IPS-NIHi7 (cell line): ENCODE measurements around the gene PDLIM5.
"Not testable (repeated sequence)": the region's sequence is repeated elsewhere in the genome, so short reads cannot be mapped to it uniquely, and the experiment has no call there.

Experiments used
- DNase-seq: peaks from one replicate; pipeline ENCODE4 v3.0.0; 2012; ENCODE audit warnings: mixed read lengths; ENCODE audit errors: extremely low spot score

The PDLIM5 gene

GRCh38 chr4:94462572-94462971, 10.8 kb downstream of the PDLIM5 start:
- DNase-seq, result no peak

GRCh38 chr4:94463771-94464170, 12.0 kb downstream of the PDLIM5 start:
- DNase-seq, result no peak

- DNase-seq, result no peak
These were observed 14.6 kb downstream of the PDLIM5 start for GRCh38 chr4:94466371-94466770.

- DNase-seq, result no peak
These were observed 15.2 kb downstream of the PDLIM5 start for GRCh38 chr4:94466923-94467322.

GRCh38 chr4:94468093-94468769, 16.5 kb downstream of the PDLIM5 start:
- no peak for DNase-seq

- DNase-seq, result no peak
These were observed 17.6 kb downstream of the PDLIM5 start for GRCh38 chr4:94469221-94469784.

- no peak for DNase-seq
These were observed 18.4 kb downstream of the PDLIM5 start for GRCh38 chr4:94470132-94470531.

GRCh38 chr4:94470782-94471181, 19.0 kb downstream of the PDLIM5 start:
- not testable (repeated sequence) for DNase-seq

GRCh38 chr4:94472056-94472826, 20.5 kb downstream of the PDLIM5 start:
- no peak for DNase-seq

GRCh38 chr4:94475050-94475449, 23.3 kb downstream of the PDLIM5 start:
- no peak for DNase-seq

- no peak for DNase-seq
These were observed 24.1 kb downstream of the PDLIM5 start for GRCh38 chr4:94475794-94476193.

GRCh38 chr4:94477227-94477626, 25.5 kb downstream of the PDLIM5 start:
- DNase-seq, result no peak

GRCh38 chr4:94478805-94479204, 27.1 kb downstream of the PDLIM5 start:
- DNase-seq, result not testable (repeated sequence)

GRCh38 chr4:94479358-94480141, 27.8 kb downstream of the PDLIM5 start:
- no peak for DNase-seq

GRCh38 chr4:94480362-94480951, 28.7 kb downstream of the PDLIM5 start:
- DNase-seq, result peak; percentile 16

- DNase-seq, result no peak
These were observed 32.2 kb downstream of the PDLIM5 start for GRCh38 chr4:94483895-94484294.

- DNase-seq, result no peak
These were observed 33.1 kb downstream of the PDLIM5 start for GRCh38 chr4:94484818-94485217.

GRCh38 chr4:94486372-94486801, 34.6 kb downstream of the PDLIM5 start:
- no peak for DNase-seq

- no peak for DNase-seq
These were observed 36.9 kb downstream of the PDLIM5 start for GRCh38 chr4:94488670-94489069.

GRCh38 chr4:94489098-94489497, 37.4 kb downstream of the PDLIM5 start:
- no peak for DNase-seq

GRCh38 chr4:94490437-94490836, 38.7 kb downstream of the PDLIM5 start:
- DNase-seq, result no peak

GRCh38 chr4:94491322-94491721, 39.6 kb downstream of the PDLIM5 start:
- no peak for DNase-seq
